ENCODE results near the gene GBX2.

The GBX2 gene

GRCh38 chr2:236167297-236168109, 683 bp downstream of the GBX2 start:
- DNase-seq (ENCODE audit: low read depth, low spot score): peak; percentile 82

DNA sequence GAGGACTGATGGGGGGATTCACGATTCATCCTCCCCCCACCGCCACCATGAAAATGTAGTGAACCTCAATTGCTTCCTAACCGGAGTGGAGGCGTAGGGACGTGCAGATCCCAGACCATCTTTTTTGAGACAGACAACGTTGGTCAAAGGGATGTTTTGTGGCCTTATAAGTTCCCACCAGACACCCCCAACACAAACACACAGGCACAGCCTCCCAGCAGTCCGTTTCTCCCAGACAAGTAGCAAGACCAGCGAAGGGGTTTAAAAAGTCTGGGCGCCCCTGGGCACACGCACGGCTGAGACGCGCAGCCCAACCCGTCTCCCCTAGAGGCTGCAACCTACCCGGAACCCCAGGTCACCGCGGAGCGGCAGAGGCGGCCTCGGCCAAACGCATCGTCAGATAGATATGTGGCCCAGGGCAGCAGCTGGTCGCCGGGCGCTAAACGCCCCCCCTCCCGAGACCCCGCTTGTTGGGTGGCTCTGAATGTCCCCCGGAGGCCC, 1.3 kb downstream of the GBX2 start:
- no peak for DNase-seq (ENCODE audit: low read depth, low spot score)

DNA sequence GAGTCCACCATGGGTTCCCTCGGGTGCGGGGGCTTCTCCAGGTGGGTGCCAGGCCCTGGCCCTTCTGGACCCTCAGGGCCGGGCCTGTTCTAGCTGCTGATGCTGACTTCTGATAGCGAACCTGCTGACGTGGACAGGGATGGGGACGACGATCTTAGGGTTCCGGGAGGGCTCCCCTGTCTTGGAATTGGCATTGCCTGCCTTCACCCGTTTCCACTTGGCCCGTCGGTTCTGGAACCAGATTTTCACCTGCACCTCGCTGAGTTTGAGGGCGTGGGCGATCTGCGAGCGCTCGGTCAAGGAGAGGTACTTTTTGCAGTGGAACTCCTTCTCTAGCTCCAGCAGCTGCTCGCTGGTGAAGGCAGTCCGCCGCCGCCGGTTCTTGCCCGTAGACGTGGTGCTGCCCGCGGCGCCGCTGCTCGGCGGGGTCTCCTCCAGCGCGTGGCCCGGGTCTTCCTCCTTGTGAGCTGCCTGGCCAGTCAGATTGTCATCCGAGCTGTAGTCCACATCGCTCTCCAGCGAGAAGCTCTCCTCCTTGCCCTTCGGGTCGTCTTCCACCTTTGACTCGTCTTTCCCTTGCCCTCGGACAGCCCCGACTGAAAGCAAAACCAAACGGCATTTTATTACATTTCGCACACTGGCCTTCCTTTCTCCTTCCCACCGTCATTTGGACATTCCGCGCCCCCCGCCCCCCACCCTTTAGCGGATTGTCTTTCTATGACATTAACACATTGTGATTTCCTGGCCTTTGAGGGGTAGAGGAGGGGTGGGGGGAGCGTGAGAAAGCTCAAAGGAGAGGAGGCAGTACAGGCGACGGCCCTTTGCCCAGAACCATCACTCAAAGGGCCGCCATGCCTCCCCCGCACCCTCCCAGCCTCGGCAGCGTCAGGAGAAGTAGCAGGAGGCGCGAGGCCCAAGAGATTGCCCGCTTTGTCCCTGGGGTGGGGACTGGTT, 2.1 kb downstream of the GBX2 start:
- DNase-seq (ENCODE audit: low read depth, low spot score): no peak

GRCh38 chr2:236164925-236165841, 3.0 kb downstream of the GBX2 start:
- DNase-seq (ENCODE audit: low read depth, low spot score): peak; percentile 6

DNA sequence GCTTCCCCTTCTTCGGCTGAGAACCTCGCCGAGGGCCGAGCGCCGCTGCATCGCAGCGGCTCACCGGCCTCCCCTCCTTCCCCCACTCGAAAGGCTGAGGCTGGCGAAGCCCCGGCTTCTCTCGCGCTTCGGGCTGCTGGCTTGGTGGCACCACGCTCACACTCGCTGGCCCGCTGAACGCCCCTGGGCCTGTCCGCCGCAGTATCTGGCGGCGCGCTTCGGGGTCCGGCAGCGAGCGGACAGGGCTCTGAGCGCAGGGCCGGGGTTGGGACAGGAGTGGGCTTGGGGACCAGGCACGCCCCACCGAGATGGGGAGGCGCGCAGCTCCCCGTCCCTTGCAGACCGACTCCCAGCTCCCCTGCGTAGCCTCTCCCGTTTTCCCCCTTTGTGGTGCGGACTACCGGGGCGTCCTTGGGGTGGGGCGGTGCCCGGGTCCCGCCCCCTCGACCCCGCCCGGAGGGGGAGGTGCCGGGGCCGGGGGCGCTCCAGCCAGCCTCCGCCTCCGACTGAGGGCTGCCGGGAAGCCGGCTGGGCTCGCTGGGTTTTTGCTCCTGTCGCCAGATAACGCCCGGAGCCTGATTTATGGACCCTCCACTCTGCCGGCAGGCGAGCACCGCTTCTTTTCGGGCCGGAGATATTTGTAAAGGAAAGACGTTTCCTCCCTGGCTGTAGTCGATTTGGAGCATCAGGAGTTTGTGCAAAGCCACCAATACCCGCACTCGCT, 3.8 kb downstream of the GBX2 start:
- peak; percentile 74 for DNase-seq (ENCODE audit: low read depth, low spot score)

- DNase-seq (ENCODE audit: low read depth, low spot score): no peak
Observed at GRCh38 chr2:236163471-236164200, 4.5 kb downstream of the GBX2 start.

GRCh38 chr2:236162882-236163470, 5.2 kb downstream of the GBX2 start:
- peak; percentile 29 for DNase-seq (ENCODE audit: low read depth, low spot score)

- peak; percentile 11 for DNase-seq (ENCODE audit: low read depth, low spot score)
Observed at GRCh38 chr2:236162031-236162845, 5.9 kb downstream of the GBX2 start.

- DNase-seq (ENCODE audit: low read depth, low spot score): no peak
Observed at GRCh38 chr2:236161531-236161930, 6.7 kb downstream of the GBX2 start.

DNA sequence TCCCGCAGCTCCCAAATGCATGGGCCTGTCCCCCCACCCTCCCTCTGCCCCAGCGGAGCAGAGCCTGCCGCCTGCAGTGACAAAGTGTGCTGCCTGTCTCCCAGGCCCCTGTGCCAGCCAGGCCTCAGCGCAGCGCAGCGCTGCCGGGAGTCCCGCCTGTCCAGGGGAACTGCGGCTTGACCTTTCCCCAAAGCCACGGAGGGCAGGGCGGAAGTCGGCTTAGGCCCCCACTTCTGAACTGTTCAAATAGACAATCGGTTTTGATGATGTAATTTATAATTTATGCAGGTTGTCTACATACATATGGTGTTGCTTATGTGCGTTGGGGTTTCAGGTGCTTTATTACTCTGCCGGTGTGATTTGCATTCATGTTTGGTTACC, 7.1 kb downstream of the GBX2 start:
- no peak for DNase-seq (ENCODE audit: low read depth, low spot score)

DNA sequence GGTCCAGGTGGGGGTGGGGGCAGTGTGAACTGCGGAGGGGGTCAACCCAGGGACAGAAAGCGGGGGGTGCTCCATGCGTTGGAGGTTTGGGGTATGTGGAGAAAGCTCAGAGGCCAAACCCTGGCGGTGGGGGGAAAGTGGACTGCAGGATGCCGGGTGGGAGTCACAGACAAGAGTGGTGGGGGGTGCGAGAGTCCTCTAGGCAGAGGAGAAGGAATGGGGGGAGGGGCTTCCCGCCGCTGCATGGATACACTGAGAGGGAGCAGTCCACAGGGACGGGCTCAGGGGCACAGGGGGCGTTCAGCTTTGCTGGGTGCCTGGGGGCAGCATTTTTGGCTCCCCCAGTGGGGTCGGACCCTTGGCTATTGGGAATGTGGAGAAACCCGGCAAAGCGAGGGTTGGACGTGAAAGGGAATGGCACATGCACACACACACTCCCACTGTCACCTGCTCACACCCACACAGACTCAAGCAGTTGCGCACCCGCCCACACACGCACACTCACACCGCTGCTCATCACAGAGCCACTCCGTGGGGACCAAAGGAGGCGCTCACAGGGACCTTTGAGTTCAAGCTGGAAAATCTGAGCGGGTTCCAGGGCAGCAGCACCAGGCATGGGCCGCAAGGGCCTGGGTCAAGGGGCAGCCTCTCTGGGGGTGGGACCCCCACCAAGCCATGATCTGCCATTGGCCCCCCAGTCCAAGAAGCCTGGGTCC, 7.7 kb downstream of the GBX2 start:
- no peak for DNase-seq (ENCODE audit: low read depth, low spot score)

- DNase-seq (ENCODE audit: low read depth, low spot score): no peak
Observed at GRCh38 chr2:236159778-236160170, 8.4 kb downstream of the GBX2 start.

DNA sequence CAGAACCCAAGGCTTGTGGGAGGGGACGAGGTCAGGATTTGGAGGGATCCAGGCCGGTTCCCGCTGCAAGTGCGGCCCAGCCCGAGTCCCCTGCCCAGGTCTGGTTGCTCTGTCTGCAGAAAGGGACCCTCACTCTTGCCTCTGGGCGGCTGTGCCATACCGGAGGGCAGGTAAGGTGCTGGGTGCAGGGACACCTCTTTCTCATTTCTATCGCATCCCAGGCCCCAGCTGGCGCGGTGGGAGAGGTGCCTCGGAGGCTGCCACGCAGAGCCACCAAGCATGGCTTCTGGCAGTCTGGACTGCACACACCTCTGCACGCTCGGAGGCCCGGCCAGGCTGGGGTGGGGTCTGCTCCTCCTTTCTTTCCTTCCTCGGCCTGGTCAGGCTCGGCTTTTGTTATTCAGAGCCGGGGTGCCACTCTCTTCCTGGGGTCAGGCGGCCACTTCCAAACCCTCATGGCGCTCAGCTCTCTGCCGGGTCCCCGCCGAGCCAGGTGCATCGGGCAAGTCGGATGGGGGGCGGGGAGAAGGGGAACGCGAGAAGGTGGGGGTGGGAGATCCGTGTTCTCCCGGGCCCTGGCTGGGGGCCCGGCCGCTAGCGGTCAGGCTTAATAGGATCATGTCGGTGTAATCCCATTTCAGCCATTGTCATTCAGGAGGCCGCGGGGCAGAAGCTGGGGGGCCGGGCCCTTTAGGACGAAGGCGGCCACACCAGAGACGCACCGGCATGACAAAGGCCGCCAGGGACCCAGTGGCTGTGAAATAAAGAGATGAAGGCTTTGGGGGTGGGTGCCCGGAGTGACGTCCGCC, 9.0 kb downstream of the GBX2 start:
- no peak for DNase-seq (ENCODE audit: low read depth, low spot score)

- DNase-seq (ENCODE audit: low read depth, low spot score): no peak
Observed at GRCh38 chr2:236157815-236158498, 10.2 kb downstream of the GBX2 start.

DNA sequence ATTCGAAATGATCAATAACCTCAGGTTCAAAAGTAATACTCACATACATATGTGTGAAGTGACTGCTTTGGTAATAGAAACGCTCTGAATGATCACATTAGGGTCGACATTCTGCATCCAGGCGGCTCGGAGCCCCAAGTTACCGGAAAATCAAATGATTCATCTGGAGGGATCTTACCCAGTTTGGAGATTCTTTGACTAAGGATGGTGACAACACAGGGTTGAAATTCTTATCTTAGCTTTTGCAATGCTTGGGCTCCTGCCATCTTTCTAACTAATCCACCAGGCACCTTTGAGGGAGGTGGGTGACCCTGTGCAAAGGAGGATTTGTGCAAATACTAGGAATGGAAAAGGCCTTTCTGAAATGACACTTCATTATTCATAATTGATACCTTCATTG, 10.8 kb downstream of the GBX2 start:
- no peak for DNase-seq (ENCODE audit: low read depth, low spot score)

DNA sequence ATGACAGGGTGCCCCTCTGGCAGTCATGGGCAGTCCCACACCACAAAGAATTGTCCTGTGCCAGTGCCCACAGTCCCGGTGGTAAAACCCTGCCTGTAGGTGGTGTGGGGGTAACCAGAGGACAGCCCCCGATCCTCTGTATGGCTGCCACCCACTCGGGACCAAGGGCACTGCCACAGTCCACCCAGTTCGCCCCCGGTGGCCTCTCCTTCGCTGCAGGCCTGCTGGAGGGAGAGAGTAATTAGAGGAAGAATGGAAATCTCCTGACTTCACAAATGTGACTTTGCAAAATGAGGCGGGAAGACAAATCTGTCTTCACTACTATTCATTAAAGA, 11.4 kb downstream of the GBX2 start:
- DNase-seq (ENCODE audit: low read depth, low spot score): no peak

Measured in astrocyte of the hippocampus (primary cell).